KOPT-K1 (cell line): Measurements from ENCODE around the gene RNF224.

Experiments used
- H3K27ac ChIP-seq: fragments of 200-600 bp; sonication (generic); 2 replicates; pipeline ENCODE4 v1.5.1; 2016; ENCODE audit warnings: antibody characterized with exemption, mild to moderate bottlenecking, low read depth, low read length; ENCODE audit not compliant: poor library complexity, severe bottlenecking
- H3K36me3 ChIP-seq: fragments of 200-600 bp; sonication (generic); 2 replicates; pipeline ENCODE4 v1.5.1; 2017; ENCODE audit warnings: antibody characterized with exemption, mild to moderate bottlenecking, low read length, moderate library complexity; ENCODE audit not compliant: insufficient read depth
- H3K9me3 ChIP-seq: fragments of 200-600 bp; sonication (generic); 2 replicates; pipeline ENCODE4 v1.5.1; 2017; ENCODE audit warnings: antibody characterized with exemption, low read length, mild to moderate bottlenecking; ENCODE audit not compliant: insufficient read depth, poor library complexity, severe bottlenecking

Gene RNF224

GRCh38 chr9:137199411-137200121 lies 27.7 kb upstream of the RNF224 start:
- Histone ChIP-seq H3K27ac (no peak overlapping the region), H3K9me3 (no peaks in the 10 kb centered on the region), H3K36me3 (no peaks in the 10 kb centered on the region)

DNA sequence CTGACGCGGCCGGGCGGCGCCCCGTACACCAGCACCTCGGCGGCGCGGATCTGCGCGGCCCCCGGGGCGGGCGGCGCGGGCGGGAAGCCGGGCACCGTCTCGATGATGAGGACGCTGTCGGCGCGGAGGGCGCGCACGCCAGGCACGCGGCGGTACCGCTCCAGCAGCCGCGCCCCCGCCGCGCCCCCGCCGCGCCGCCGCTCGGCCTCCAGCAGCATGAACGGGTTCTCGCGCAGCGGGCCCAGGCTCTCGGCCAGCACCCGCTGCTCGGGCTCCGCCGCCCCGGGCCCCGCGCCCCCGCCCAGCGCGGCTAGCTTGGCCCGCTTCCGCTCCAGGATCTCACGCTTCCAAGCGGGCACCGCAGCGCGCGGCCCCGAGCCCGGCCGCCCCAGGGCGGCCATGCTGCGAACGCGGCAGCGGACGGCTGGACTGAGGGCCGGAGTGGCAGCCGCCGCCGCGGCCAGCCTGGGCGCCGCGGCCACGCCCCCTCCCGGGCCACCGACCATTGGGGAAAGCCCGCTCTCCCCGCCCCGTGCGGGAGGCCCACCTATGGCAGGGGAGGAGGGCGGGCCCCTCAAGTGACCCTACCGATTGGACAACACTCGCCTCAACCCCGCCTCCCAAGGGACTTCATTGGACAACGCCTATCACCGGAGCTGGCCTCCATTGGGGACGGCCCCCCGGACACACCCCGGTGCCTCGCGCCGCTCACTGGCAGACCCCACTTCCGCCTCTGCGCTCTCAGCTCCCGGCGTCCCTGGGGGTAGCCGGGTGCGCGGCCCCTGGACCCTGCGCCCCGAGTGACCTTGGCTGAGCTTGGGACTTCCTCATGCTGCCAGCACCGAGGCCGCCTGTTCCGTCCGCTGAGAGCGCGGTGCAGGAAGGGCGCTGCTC lies 26.7 kb upstream of the RNF224 start, which contains the start of gene TPRN:
Gene TPRN (minus strand): TSS at position 431 of the 894 bp plus-strand sequence. CDS start 30 bp downstream, at position 401.
- H3K9me3 ChIP-seq = no peaks in the 10 kb centered on the region
- no peaks in the 10 kb centered on the region for H3K36me3 ChIP-seq
- peak within 1 kb of the TSS; percentile 71 for H3K27ac ChIP-seq

- Histone ChIP-seq H3K36me3 (no peaks in the 10 kb centered on the region), H3K27ac (peak overlapping the region; percentile 71), H3K9me3 (no peaks in the 10 kb centered on the region)
Observed at GRCh38 chr9:137201205-137201868, 26.0 kb upstream of the RNF224 start.

- Histone ChIP-seq H3K27ac (no peak overlapping the region), H3K9me3 (no peaks in the 10 kb centered on the region), H3K36me3 (peaks cover 10% of the 10 kb centered on the region; the same call in 1 of the 2 replicates)
Observed at GRCh38 chr9:137202966-137203365, 24.3 kb upstream of the RNF224 start.

- peak overlapping the region; percentile 76 for H3K27ac ChIP-seq
- peaks cover 25% of the 10 kb centered on the region for H3K36me3 ChIP-seq
- no peaks in the 10 kb centered on the region for H3K9me3 ChIP-seq
Observed at GRCh38 chr9:137204731-137205125, 22.6 kb upstream of the RNF224 start.

- H3K9me3 ChIP-seq = no peaks in the 10 kb centered on the region
- peak within 1 kb of the TSS; percentile 76 for H3K27ac ChIP-seq
- peaks cover 31% of the 10 kb centered on the region for H3K36me3 ChIP-seq
Observed at GRCh38 chr9:137205126-137206069, 21.9 kb upstream of the RNF224 start, which contains the start of the genes NDOR1 and TMEM203. NDOR1 (plus strand) TSS chr9:137205700; CDS start chr9:137205778, 78 bp downstream. TMEM203 (minus strand) TSS chr9:137205648; CDS start chr9:137205414, 234 bp downstream.

DNA sequence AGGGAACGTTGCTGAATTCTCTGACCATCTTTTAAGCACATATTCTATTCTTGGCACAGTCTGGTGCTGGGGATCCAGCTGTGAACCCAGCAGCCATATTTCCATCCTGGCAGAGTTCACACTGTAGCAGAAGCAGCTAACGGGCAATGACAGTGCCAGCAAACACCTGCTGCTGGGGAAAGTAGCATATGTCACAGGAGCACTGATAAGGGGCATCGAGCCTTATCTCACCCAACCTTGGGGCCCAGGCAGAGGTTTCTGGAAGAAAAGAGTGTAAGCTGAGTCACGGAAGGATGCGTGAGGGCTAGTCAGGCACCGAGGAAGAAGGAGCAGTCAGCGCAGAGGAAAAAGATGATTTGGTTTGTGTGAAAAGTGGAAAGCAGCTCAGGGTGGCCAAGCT lies 20.7 kb upstream of the RNF224 start:
- peak overlapping the region; percentile 76 for H3K27ac ChIP-seq
- H3K36me3 ChIP-seq = peaks cover 42% of the 10 kb centered on the region
- no peaks in the 10 kb centered on the region for H3K9me3 ChIP-seq

DNA sequence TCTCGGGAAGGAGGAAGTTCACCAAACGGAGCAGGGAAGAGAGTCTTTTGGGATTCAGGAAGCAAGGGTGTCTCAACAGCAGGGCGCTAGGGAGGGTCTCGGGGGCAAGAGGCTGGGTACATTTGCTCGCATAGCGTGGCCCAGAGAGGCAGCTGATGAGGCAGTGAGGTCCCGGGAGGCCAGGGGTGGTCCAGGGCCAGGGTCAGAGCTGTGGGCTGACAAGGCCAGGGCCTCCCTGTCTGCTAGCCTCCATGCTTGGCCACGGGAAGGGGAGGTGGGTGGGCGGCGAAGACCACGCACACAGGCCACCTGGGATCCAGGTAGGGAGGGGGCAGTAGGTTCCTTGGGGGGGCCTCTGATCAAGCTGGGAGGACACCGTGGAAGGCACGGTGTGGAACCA lies 15.8 kb upstream of the RNF224 start:
- Histone ChIP-seq H3K27ac (no peak overlapping the region), H3K36me3 (peaks cover 84% of the 10 kb centered on the region), H3K9me3 (no peaks in the 10 kb centered on the region)

DNA sequence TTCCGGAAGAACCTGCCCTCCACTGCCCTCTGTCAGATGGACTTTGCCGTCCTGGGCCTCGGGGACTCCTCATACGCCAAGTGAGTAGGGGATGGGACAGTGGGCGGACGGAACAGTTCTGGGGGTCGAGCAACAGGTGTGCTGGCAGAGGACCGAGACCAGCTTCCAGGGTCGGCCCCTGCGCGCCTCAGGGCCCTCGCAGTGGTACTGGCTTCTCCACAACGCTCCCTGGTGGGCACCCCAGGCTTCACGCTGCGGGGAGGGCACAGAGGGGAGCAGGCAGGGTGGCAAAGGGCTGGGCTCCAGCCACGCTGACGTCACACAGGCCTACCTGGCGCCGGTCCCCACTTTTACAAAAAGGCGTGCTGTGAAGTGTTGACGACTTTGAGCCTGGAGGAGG lies 14.8 kb upstream of the RNF224 start:
- H3K36me3 ChIP-seq = peaks cover 86% of the 10 kb centered on the region

GRCh38 chr9:137213160-137214060 lies 13.9 kb upstream of the RNF224 start:
- Histone ChIP-seq H3K27ac (no peak overlapping the region), H3K9me3 (no peaks in the 10 kb centered on the region), H3K36me3 (peaks cover 84% of the 10 kb centered on the region)

More for the DNA sequence above, 14.8 kb upstream of the RNF224 start:
- Histone ChIP-seq H3K9me3 (no peaks in the 10 kb centered on the region), H3K27ac (no peak overlapping the region)

- Histone ChIP-seq H3K36me3 (peaks cover 79% of the 10 kb centered on the region), H3K9me3 (no peaks in the 10 kb centered on the region), H3K27ac (no peak overlapping the region)
Observed at GRCh38 chr9:137214620-137215019, 12.7 kb upstream of the RNF224 start.

DNA sequence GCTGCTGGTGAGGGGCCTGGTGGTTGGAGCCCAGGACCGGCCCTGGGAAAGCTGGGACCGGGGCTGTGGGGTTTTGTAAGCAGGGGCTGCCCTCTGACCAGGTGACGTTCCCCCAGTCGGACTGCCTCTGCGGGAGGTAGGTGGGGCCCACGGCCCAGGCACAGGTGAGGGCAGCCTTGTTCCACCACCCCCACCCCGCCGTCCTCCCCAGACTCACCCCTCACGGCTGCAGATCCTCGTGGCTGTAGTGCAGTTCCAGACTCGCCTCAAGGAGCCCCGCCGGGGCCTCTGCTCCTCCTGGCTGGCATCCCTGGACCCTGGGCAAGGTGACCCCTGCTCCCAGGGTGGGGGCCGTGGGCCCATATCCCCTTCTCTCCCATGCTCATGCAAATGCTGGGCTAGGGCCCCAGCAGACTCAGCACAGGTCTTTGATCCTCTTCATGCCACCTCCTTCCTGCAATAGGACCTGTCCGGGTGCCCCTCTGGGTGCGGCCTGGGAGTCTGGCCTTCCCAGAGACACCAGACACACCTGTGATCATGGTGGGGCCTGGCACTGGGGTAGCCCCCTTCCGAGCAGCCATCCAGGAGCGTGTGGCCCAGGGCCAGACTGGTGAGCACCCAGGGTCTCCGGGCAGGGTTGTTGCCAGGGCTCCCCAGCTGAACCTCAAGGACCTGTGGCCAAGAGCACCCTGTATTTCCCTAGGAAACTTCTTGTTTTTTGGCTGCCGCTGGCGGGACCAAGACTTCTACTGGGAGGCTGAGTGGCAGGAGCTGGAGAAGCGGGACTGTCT lies 11.9 kb upstream of the RNF224 start:
- Histone ChIP-seq H3K9me3 (no peaks in the 10 kb centered on the region), H3K36me3 (peaks cover 72% of the 10 kb centered on the region; the same call in 1 of the 2 replicates), H3K27ac (no peak overlapping the region)
